Choroid plexus epithelial cell (primary cell): ENCODE results near the gene BAHD1.

Experiments used
- DNase-seq: peaks from one replicate; pipeline ENCODE4 v3.0.0-alpha.2; 2010; ENCODE audit warnings: low read depth
- H3K4me3 ChIP-seq: 2 replicates; pipeline ENCODE4 v1.5.1; 2011; ENCODE audit warnings: low read depth, mild to moderate bottlenecking, control low read depth, low read length, moderate library complexity
- TF ChIP-seq, protein P1 (sequence below): conservative IDR thresholded peaks from 2 replicates; pipeline ENCODE4 v1.5.1; 2011; ENCODE audit warnings: low read depth, mild to moderate bottlenecking, control low read depth, inconsistent platforms, low read length, moderate library complexity

BAHD1 gene

DNA sequence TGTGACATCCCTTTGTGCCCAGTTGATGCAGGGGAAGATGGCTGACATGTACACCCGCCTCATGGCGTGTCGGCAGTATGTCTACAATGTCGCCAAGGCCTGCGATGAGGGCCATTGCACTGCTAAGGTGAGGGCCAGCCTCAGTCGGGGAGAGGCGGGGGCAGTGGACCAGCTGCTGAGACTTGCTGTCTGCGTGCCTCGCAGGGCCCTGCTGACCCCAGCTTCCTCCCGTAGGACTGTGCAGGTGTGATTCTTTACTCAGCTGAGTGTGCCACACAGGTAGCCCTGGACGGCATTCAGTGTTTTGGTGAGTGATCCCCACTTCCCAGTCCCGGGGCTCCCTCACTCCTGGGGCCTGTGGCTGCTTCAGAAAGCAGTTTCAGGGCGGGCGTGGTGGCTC, 24.7 kb upstream of the BAHD1 start:
- TF ChIP-seq, protein P1, sequence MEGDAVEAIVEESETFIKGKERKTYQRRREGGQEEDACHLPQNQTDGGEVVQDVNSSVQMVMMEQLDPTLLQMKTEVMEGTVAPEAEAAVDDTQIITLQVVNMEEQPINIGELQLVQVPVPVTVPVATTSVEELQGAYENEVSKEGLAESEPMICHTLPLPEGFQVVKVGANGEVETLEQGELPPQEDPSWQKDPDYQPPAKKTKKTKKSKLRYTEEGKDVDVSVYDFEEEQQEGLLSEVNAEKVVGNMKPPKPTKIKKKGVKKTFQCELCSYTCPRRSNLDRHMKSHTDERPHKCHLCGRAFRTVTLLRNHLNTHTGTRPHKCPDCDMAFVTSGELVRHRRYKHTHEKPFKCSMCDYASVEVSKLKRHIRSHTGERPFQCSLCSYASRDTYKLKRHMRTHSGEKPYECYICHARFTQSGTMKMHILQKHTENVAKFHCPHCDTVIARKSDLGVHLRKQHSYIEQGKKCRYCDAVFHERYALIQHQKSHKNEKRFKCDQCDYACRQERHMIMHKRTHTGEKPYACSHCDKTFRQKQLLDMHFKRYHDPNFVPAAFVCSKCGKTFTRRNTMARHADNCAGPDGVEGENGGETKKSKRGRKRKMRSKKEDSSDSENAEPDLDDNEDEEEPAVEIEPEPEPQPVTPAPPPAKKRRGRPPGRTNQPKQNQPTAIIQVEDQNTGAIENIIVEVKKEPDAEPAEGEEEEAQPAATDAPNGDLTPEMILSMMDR: no peak
- H3K4me3 ChIP-seq: no peak overlapping the region
- DNase-seq: no peak

DNA sequence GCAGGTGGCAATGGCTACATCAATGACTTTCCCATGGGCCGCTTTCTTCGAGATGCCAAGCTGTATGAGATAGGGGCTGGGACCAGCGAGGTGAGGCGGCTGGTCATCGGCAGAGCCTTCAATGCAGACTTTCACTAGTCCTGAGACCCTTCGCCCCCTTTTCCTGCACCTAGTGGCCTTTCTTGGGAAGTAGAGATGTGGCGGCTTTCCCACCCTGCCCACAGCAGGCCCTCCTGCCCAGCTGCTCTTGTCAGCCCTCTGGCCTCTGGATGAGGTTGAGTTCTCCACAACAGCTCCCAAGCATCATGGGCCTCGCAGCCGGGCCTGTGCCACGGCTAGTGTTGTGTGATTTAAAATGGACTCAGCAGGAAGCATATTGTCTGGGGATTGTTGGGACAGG, 22.6 kb upstream of the BAHD1 start:
- H3K4me3 ChIP-seq: no peak overlapping the region
- TF ChIP-seq, protein P1: no peak
- no peak for DNase-seq

DNA sequence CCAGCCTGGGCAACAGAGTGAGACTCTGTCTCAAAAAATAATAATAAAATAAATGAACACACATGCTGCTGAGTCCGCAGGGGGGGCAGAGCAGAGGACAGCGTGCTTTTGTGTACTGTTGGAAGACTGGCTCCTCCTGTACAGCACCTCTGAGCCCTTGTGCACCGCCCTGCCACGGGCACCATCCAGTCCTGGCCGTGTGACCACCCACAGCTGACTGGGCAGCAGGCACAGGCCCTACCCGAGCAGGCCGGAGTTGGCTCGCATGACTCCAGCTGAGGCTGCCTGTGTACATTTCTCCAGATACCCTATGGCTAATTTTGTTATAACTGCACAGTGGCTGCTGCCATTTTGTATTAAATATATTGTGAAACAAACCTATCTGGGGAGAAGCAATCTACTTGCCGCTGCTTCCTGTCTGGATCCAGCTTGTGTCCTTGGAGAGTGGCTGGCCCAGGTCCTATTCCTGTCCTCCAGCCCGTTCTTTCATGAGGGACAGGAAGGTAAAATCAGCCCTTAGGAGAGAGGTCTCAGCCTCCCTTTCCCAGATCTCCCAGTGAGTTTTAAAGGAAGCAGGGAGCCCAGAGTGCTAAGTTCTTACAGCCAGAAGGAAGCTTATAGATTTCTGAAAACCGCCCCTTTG, 20.6 kb upstream of the BAHD1 start:
- DNase-seq: no peak
- no peak overlapping the region for H3K4me3 ChIP-seq

DNA sequence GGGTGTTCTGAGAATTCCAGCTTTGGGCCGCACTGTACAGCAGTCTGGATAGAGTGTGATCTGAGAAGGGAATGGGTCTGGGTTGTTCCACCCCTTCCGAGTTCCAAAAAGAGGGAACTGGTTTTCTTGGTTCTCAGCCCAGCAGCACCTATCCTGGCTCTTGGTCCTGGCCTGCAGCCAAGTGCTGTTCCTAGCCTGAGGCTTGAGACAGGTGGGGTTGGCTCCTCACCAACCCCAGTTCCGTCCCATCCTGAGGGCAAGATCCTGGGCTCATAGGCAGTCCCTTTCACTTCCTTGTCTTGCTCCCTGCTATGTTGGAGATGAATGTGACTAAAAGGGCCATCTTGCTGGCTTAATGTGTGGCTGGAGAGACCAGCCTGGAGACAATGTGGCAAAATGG, 20.0 kb upstream of the BAHD1 start:
- H3K4me3 ChIP-seq: no peak overlapping the region
- TF ChIP-seq, protein P1: no peak
- no peak for DNase-seq

More for the DNA sequence above, 20.6 kb upstream of the BAHD1 start:
- TF ChIP-seq, protein P1: no peak

DNA sequence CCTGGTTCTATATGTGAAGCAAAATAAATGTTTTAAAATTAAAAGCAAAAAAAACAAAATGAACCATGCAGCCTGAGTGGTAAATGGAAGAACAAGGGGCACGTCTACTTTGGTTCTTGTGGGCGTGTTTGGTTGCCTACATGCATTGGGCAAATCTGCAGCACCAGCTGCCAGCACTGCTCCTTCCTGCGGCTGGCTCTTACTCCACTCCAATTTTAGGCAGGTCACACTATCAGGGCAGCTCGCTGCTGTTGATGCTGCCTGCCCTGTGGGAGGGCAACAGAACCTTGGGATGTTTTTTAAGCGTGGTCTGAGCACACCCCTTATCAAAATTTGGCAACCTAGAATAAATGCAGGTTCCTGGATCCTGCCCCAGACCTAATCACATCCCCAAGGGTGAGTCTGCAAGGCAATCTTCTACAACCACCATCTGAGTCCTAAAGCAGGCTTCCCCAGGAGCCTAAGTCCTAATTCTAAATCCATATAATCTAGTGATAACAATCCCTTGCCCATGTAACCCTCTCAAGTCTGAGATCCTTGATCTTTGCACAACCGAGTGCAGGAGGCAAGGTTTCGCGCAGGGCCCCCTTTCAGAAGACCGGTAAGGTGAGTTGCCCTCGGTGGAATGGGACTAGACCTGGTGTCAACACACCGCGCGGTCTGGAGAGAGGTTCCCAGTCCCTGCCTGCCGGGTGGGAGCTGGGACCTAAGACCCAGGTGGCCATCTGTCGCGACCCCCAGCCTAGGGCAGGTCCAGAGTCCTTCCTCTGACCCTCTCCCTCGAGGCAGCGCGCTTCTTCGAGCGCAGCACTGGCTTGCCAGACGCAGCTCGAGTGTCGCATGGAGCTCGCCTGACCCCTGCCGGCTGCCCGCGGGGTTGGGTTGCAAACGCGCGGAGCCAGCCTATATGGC, 19.3 kb upstream of the BAHD1 start:
- H3K4me3 ChIP-seq: peak overlapping the region; percentile 17
- DNase-seq: peak; percentile 71
- TF ChIP-seq, protein P1: peak; percentile 98

DNA sequence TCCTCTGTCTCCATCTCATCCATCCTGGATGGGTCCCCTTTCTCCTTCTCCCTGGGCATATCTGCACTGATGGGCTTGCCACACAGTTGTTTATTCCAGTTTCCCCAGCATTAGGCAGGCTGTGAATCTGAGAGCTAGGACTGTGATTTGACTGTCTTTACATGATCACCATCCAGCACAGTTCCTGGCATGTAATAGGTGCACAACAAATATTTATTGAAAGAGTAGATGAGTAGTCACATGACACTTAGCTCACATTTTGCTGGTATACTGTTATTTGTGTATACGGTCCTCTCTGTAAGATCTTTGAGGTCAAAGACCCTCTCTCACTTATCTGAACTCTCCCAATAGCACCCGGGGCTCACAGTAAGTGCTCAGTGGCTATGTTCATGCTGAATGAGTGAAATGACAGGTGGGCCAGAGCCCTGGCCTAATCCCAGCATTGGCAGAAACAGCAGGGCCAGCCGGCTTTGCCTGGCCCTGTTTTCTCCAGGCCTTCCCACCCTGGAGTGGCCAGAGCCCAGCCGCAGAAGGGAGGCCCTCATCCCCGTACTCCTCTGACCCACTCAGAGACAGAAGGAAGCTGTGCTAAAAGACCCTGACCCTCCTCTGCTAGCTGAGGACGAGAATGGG, 16.2 kb upstream of the BAHD1 start:
- no peak for DNase-seq
- no peak overlapping the region for H3K4me3 ChIP-seq
- TF ChIP-seq, protein P1: no peak
